Esophagus squamous epithelium (tissue), 4 donors: ENCODE results near the gene PLA2G2A.

Source experiments
- POLR2A ChIP-seq, 4 donors: fragments of 450-650 bp; IDR thresholded peaks; one replicate each; pipeline ENCODE4 v1.6.1; 2017; ENCODE audit warnings: antibody characterized with exemption in 4 of 4, mild to moderate bottlenecking in 4 of 4, moderate library complexity in 3 of 4
- TF ChIP-seq, protein P1 (sequence below), 6 experiments: fragments of 450-650 bp in 4 of 6; fragments of 200-600 bp in 2 of 6; sonication (generic) in 2 of 6; IDR thresholded peaks; one replicate each; pipeline ENCODE4 v1.5.1; 2016 to 2019; ENCODE audit warnings: antibody characterized with exemption in 6 of 6, mild to moderate bottlenecking in 4 of 6, moderate library complexity in 4 of 6

GRCh38 chr1:19926296-19927129, 52.9 kb downstream of the PLA2G2A start:
- TF ChIP-seq POLR2A (IDR thresholded peaks at IDR 0.05), result no peak
- TF ChIP-seq, protein P1, sequence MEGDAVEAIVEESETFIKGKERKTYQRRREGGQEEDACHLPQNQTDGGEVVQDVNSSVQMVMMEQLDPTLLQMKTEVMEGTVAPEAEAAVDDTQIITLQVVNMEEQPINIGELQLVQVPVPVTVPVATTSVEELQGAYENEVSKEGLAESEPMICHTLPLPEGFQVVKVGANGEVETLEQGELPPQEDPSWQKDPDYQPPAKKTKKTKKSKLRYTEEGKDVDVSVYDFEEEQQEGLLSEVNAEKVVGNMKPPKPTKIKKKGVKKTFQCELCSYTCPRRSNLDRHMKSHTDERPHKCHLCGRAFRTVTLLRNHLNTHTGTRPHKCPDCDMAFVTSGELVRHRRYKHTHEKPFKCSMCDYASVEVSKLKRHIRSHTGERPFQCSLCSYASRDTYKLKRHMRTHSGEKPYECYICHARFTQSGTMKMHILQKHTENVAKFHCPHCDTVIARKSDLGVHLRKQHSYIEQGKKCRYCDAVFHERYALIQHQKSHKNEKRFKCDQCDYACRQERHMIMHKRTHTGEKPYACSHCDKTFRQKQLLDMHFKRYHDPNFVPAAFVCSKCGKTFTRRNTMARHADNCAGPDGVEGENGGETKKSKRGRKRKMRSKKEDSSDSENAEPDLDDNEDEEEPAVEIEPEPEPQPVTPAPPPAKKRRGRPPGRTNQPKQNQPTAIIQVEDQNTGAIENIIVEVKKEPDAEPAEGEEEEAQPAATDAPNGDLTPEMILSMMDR (IDR thresholded peaks at IDR 0.05), result no peak
